WTC11 (cell line): ENCODE data around the gene PICALM. TPM values are rescaled to one million over a fixed set of nuclear protein-coding genes. Genes with fewer than 3 reads are reported as not detected.

Source experiments
- ATAC-seq: fragments of 200-7000 bp; cut with Tn5 transposase; 2 replicates; pipeline ENCODE4 v1.10.0; 2021; ENCODE audit warnings: mild to moderate bottlenecking, moderate library complexity
- CTCF ChIA-PET: fragments of 300-600 bp; sonication (Branson Sonifier 250); formaldehyde crosslinking; loops from one replicate; lab custom pipeline; 2021; ENCODE audit warnings: antibody characterized with exemption; lab: Charles Lee
- POLR2A ChIA-PET: fragments of 350-600 bp; sonication (Branson Sonifier 250); formaldehyde crosslinking; loops from one replicate; lab custom pipeline; 2021; ENCODE audit warnings: antibody characterized with exemption; lab: Charles Lee
- DNase-seq: peaks from one replicate; pipeline ENCODE4 v3.0.0; 2021; ENCODE audit warnings: low spot score
- H3K27ac Mint-ChIP-seq: 2 replicates; pipeline ENCODE4 v1.8.0; 2021; ENCODE audit warnings: mixed read lengths
- H3K27me3 Mint-ChIP-seq: 2 replicates; pipeline ENCODE4 v1.8.0; 2021; ENCODE audit warnings: low read depth, mild to moderate bottlenecking, moderate library complexity, mixed read lengths
- H3K36me3 Mint-ChIP-seq: 2 replicates; pipeline ENCODE4 v1.8.0; 2021; ENCODE audit warnings: mixed read lengths
- H3K4me1 Mint-ChIP-seq: 2 replicates; pipeline ENCODE4 v1.8.0; 2022; ENCODE audit warnings: mixed read lengths
- H3K4me3 Mint-ChIP-seq: 2 replicates; pipeline ENCODE4 v1.8.0; 2021; ENCODE audit warnings: mild to moderate bottlenecking, moderate library complexity, mixed read lengths
- H3K9me3 Mint-ChIP-seq: 2 replicates; pipeline ENCODE4 v1.8.0; 2021; ENCODE audit warnings: mixed read lengths
- ATF1 ChIP-seq: sonication (generic); formaldehyde crosslinking; IDR thresholded peaks from 2 replicates; pipeline ENCODE4 v1.8.1; 2023; ENCODE audit warnings: mild to moderate bottlenecking, moderate library complexity, missing genetic modification reagents
- EMX1 ChIP-seq: fragments of 250-450 bp; sonication (Bioruptor Pico); IDR thresholded peaks from 2 replicates; pipeline ENCODE4 v1.8.0; 2021; ENCODE audit warnings: mild to moderate bottlenecking
- ERG ChIP-seq: fragments of 250-450 bp; sonication (Bioruptor Pico); IDR thresholded peaks from 2 replicates; pipeline ENCODE4 v1.8.0; 2021; ENCODE audit warnings: mild to moderate bottlenecking
- ETV6 ChIP-seq: sonication (generic); formaldehyde crosslinking; IDR thresholded peaks from 2 replicates; pipeline ENCODE4 v1.8.1; 2022; ENCODE audit warnings: mild to moderate bottlenecking, missing genetic modification reagents
- FOXP4 ChIP-seq: sonication (generic); formaldehyde crosslinking; IDR thresholded peaks from 2 replicates; pipeline ENCODE4 v1.8.0; 2022; ENCODE audit warnings: mild to moderate bottlenecking, missing genetic modification reagents
- GABPB1 ChIP-seq: sonication (generic); formaldehyde crosslinking; IDR thresholded peaks from 2 replicates; pipeline ENCODE4 v1.8.1; 2023; ENCODE audit warnings: mild to moderate bottlenecking, missing genetic modification reagents
- MAX ChIP-seq: sonication (generic); formaldehyde crosslinking; IDR thresholded peaks from 2 replicates; pipeline ENCODE4 v1.8.0; 2022; ENCODE audit warnings: mild to moderate bottlenecking, missing genetic modification reagents
- NFATC4 ChIP-seq: fragments of 250-450 bp; sonication (Bioruptor Pico); IDR thresholded peaks from 2 replicates; pipeline ENCODE4 v1.9.0; 2021; ENCODE audit warnings: mild to moderate bottlenecking
- NFE2L1 ChIP-seq: sonication (generic); formaldehyde crosslinking; IDR thresholded peaks from 2 replicates; pipeline ENCODE4 v1.8.1; 2023; ENCODE audit warnings: missing genetic modification reagents
- OVOL2 ChIP-seq: fragments of 250-450 bp; sonication (Bioruptor Pico); IDR thresholded peaks from 2 replicates; pipeline ENCODE4 v1.9.0; 2021; ENCODE audit warnings: mild to moderate bottlenecking, borderline replicate concordance
- PRDM15 ChIP-seq: sonication (generic); formaldehyde crosslinking; IDR thresholded peaks from 2 replicates; pipeline ENCODE4 v1.8.0; 2022; ENCODE audit warnings: missing genetic modification reagents
- TEAD1 ChIP-seq: sonication (generic); formaldehyde crosslinking; IDR thresholded peaks from 2 replicates; pipeline ENCODE4 v1.8.0; 2022; ENCODE audit warnings: mild to moderate bottlenecking, missing genetic modification reagents
- ZNF219 ChIP-seq: sonication (generic); formaldehyde crosslinking; IDR thresholded peaks from 2 replicates; pipeline ENCODE4 v1.8.0; 2023; ENCODE audit warnings: missing genetic modification reagents, mild to moderate bottlenecking, borderline replicate concordance
- ZNF396 ChIP-seq: fragments of 250-450 bp; sonication (Bioruptor Pico); IDR thresholded peaks from 2 replicates; pipeline ENCODE4 v1.8.0; 2021; ENCODE audit warnings: mild to moderate bottlenecking, moderate library complexity, borderline replicate concordance
- total RNA-seq: library from RNA; stranded (reverse); gene quantifications from 3 replicates; pipeline ENCODE4 v1.2.3, GENCODE V29; 2021
- TF ChIP-seq, protein P1 (sequence below): fragments of 250-450 bp; sonication (Bioruptor Pico); IDR thresholded peaks from 2 replicates; pipeline ENCODE4 v1.9.0; 2021; ENCODE audit warnings: mild to moderate bottlenecking
- TF ChIP-seq, protein P2 (sequence below): sonication (generic); formaldehyde crosslinking; conservative IDR thresholded peaks from 2 replicates; pipeline ENCODE4 v1.8.1; 2022; ENCODE audit warnings: mild to moderate bottlenecking, missing genetic modification reagents
- TF ChIP-seq, protein P3 (sequence below): sonication (generic); formaldehyde crosslinking; IDR thresholded peaks from 2 replicates; pipeline ENCODE4 v1.8.0; 2023; ENCODE audit warnings: missing genetic modification reagents

PICALM gene
- total RNA-seq, 1 experiment from 2014 or later, result 69.9 TPM

DNA sequence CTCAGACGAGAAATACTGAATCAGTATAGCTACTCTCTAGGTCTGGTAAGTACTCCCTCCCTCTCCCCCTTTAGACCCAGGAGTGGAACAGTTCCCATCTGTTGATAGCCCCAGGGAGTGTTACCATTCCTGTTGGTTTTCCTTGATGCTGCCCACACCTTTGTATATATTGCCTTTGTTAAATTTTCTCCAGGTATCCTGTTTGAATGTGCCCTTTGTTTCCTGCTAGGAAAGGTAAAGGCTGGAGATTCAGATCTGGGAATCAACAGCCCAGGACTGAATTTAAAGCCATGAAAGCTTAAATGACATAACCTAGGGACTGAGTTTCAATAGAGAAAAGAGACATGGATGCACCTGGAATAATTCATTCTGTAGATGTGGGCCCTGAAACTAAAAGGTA is 145.4 kb downstream of the PICALM start:
- DNase-seq (no peak), ATAC-seq (no peak; the same call in 1 of the 2 replicates)
- POLR2A ChIA-PET, result no interaction called here
- Mint-ChIP-seq H3K27ac (no peak overlapping the region), H3K36me3 (no peaks in the 10 kb centered on the region), H3K4me3 (no peak overlapping the region), H3K27me3 (peaks cover 25% of the 10 kb centered on the region), H3K9me3 (no peaks in the 10 kb centered on the region), H3K4me1 (peaks cover 17% of the 10 kb centered on the region)
- CTCF ChIA-PET, result no interaction called here
- TF ChIP-seq ZNF396 (CRISPR knock-in tag) (no peak), PRDM15 (CRISPR knock-in tag) (no peak), ATF1 (CRISPR knock-in tag) (no peak), ERG (CRISPR knock-in tag) (no peak), FOXP4 (CRISPR knock-in tag) (no peak), GABPB1 (CRISPR knock-in tag) (peak; percentile 41)
- TF ChIP-seq, protein P1, sequence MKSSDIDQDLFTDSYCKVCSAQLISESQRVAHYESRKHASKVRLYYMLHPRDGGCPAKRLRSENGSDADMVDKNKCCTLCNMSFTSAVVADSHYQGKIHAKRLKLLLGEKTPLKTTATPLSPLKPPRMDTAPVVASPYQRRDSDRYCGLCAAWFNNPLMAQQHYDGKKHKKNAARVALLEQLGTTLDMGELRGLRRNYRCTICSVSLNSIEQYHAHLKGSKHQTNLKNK (CRISPR knock-in tag), result no peak
- TF ChIP-seq, protein P2, sequence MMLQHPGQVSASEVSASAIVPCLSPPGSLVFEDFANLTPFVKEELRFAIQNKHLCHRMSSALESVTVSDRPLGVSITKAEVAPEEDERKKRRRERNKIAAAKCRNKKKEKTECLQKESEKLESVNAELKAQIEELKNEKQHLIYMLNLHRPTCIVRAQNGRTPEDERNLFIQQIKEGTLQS (CRISPR knock-in tag), result no peak

- H3K36me3 Mint-ChIP-seq, result no peaks in the 10 kb centered on the region
- ChIA-PET CTCF (interaction anchor here (1.3 kb wide), 1 partner anchor 68 kb away, joined by 13 read pairs; the partner anchor contains the start of gene CCDC83), POLR2A (no interaction called here)
- TF ChIP-seq ZNF219 (no peak), ERG (CRISPR knock-in tag) (no peak)
- DNase-seq, result no peak
- H3K9me3 Mint-ChIP-seq, result peaks cover 4% of the 10 kb centered on the region; the same call in 1 of the 2 replicates
- no peak overlapping the region for H3K27ac Mint-ChIP-seq
- peaks cover 14% of the 10 kb centered on the region for H3K27me3 Mint-ChIP-seq
- peaks cover 22% of the 10 kb centered on the region for H3K4me1 Mint-ChIP-seq
- no peak overlapping the region for H3K4me3 Mint-ChIP-seq
- no peak for ATAC-seq
Measured at GRCh38 chr11:85922367-85922766, 146.5 kb downstream of the PICALM start.

DNA sequence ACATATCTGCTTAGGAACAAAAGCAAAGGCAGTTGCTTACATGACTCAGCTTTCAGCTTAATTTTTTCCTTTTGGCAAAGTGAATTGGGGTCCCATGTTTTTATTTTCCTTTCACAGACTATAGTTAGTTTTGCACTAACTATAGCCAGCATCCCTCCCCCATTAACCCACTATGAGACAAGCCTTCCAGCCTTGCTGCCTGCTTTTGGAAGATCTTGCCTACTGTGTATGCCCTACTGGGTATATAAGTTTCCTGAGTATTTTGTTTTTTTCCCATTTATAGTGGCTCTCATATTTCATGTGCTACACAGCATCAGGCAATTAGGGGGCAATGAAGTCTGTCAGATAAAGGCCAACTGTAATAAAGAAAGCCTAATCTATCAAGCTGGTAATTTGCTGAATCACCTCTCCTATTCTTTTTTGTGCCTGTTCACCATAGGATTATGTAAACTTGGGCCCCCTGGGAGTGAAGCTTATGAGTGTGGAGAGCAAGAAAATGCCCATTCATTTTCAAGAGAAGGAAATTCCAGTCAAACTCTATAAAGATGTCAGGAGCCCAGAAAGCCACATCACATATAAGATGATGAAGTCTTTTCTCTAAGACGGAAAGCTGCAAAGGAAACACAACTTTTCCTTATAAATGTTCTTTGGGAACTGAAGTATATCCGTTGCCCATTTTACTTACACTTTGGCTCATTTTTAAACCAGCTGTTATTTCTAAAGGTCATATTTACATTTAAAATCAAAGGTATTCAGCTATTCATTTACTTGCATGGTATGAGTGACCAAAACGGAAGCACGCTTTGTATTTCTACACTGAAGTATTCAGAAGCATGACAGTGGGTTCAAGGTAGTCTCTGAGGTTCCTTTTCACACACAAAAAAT is 149.7 kb downstream of the PICALM start:
- CTCF ChIA-PET, result interaction anchor here (1.6 kb wide), 1 partner anchor 299 kb away, joined by 7 read pairs; no protein-coding TSS in a partner anchor
- TF ChIP-seq MAX (CRISPR knock-in tag) (no peak), TEAD1 (no peak), ETV6 (CRISPR knock-in tag) (no peak), EMX1 (no peak), NFATC4 (CRISPR knock-in tag) (no peak), OVOL2 (CRISPR knock-in tag) (no peak), NFE2L1 (peak; percentile 51; the same call in 1 of the 2 replicates)
- TF ChIP-seq, protein P3, sequence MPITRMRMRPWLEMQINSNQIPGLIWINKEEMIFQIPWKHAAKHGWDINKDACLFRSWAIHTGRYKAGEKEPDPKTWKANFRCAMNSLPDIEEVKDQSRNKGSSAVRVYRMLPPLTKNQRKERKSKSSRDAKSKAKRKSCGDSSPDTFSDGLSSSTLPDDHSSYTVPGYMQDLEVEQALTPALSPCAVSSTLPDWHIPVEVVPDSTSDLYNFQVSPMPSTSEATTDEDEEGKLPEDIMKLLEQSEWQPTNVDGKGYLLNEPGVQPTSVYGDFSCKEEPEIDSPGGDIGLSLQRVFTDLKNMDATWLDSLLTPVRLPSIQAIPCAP (CRISPR knock-in tag), result no peak

More for the DNA sequence above, 149.7 kb downstream of the PICALM start:
- H3K4me3 Mint-ChIP-seq, result no peak overlapping the region
- H3K36me3 Mint-ChIP-seq, result peaks cover 13% of the 10 kb centered on the region
- POLR2A ChIA-PET, result no interaction called here
- peaks cover 22% of the 10 kb centered on the region for H3K4me1 Mint-ChIP-seq
- no peak overlapping the region for H3K27ac Mint-ChIP-seq
- ATAC-seq, result peak; percentile 66
- H3K9me3 Mint-ChIP-seq, result peaks cover 22% of the 10 kb centered on the region
- peaks cover 2% of the 10 kb centered on the region for H3K27me3 Mint-ChIP-seq
- DNase-seq, result no peak
